Colon (tissue), 2 donors: ENCODE results near the gene CHN1.

Experiments
- FAIRE-seq: peaks from 2 replicates; lab custom pipeline; 2012; peaks lifted over from hg19 to GRCh38; lab: Jason Lieb, UNC
- donor health status: control.
- donor health status: control.

Gene CHN1

GRCh38 chr2:174826051-174826450 lies 179.1 kb downstream of the CHN1 start:
- FAIRE-seq = no peak

- no peak for FAIRE-seq
These were observed 181.1 kb downstream of the CHN1 start for GRCh38 chr2:174824068-174824467.

- no peak for FAIRE-seq
These were observed 183.6 kb downstream of the CHN1 start for GRCh38 chr2:174821628-174822027.

- no peak for FAIRE-seq
These were observed 184.8 kb downstream of the CHN1 start for GRCh38 chr2:174820361-174820760.

DNA sequence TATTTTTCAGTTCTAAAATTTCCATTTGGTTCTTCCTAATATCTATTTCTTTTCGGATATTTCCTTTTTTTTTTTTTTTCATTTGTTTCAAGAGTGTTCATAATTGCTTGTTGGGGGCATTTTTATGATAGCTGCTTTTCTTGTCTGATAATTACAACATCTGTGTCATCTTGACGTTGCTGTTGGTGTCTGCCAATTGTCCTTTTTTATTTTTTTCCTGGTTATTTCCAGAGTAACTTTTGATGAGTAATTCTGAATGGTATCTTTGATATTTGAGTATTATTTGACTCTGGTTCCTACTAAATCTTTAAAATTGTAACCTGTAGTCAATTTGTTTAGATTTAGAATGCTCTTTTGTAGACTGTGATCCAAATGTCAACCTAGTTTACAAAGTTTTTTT lies 189.7 kb downstream of the CHN1 start:
- FAIRE-seq = no peak

GRCh38 chr2:174812037-174812436 lies 193.1 kb downstream of the CHN1 start:
- no peak for FAIRE-seq

GRCh38 chr2:174807931-174808330 lies 197.2 kb downstream of the CHN1 start:
- FAIRE-seq = no peak

DNA sequence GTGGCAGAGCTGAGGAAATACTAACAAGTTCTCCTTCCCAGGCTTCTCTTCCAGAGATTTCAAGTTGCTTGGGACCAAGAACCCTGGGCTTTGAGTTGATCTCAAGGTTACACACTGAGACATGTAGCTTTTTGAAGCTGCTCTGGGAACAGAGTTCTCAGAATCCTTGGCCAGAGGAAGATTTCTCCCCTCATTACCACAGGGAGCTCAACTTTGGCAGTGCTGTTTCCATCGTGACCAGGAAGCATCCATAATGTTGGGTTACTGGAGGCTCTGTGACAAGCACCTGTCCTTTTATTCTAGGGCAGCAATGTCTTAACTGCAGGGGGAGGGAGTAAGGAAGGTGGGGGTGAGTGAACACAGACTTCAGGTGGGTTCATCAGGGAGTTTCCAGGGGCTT lies 199.4 kb downstream of the CHN1 start:
- no peak for FAIRE-seq

DNA sequence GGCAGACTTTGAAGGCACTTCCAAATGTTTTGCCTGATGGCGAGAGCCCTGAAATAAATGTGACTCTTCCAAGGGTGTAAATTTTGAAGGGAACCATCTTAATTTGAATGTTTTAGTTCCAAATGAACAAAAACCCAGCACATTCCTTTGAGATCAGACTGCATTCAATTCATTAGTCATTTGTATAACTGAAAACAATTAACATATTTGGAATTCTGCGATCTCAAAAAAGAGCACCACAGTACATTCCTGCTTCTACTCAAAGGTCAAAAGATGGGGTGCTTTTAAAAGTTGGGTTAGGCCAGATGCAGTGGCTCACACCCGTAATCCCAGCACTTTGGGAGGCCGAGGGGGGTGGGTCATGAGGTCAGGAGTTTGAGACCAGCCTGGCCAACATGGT lies 202.7 kb downstream of the CHN1 start:
- no peak for FAIRE-seq

DNA sequence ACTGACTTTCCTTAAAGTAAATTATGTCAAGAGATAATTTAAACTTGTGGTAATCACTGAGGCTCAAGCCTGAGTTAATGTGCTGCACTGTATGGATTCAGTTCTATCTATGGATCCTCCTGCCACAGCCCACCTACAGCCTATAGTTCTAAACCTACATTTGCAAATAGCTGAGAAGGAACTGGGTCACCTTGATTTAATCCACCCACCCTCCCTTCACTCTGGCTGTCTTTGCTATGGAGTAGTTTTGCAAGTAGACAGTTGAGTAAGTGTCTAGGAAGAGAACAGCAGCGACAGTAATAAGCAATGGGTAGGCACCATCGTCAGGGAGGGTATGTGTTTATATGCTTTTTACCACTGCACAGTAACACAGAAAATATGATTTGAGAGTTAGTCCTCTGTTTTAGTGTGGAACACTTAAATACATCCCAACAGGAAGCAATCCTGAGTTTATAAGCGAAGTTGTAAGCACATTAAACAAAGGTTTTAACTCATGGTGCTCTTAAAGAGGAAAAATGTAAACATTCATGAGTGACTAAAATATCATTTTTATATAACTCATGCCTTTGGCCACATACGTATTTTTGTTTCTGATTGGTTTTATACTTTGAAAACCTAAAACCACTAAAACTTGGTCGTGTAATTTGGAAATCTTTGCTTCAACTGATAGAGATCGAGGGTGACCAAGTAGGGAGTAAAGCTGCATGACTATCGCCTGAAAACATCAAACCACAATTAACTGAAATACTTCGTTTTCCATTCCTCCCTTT lies 204.6 kb downstream of the CHN1 start:
- no peak for FAIRE-seq

DNA sequence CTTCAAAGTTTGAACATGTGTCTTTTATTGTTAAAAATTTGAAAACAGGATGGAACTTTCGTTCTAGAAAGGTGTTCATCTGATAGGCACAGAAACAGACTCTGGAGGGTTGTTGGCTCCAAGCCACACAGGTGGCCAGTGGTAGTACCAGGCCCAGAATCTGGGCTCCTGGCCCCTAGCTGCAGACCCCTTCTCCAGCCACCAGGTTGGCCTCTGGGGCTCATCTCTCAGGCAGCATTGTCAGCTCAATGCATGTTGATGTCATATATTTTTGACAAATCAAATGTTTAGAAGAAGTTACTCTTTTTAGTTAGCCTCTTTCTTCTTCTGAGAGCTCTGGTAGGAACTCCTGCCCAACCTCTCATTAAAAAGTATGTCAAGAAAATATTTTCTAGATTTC lies 206.4 kb downstream of the CHN1 start:
- no peak for FAIRE-seq

DNA sequence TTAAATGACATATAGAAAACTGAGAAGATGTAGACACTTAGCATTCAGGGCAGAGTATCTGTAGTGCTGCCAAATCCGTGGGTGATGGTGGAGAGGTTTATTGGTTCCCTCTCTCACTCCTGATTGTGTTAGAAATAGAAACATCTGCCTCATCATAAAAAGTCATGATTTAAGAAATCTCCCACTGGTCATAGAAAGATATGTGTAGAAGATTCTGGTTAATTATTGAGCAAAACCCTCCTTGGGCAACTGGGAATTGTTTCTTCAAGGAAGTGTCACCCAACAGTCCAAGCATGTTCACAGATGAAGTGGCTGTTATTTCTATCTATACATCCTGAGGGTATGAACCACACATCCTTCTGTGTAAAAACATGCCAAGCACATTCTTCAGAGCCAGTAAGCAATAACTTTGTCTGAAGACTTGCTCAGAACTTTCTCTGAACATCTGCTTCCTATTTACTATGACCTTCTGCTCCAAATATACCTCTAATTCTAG lies 207.4 kb downstream of the CHN1 start:
- FAIRE-seq = no peak

DNA sequence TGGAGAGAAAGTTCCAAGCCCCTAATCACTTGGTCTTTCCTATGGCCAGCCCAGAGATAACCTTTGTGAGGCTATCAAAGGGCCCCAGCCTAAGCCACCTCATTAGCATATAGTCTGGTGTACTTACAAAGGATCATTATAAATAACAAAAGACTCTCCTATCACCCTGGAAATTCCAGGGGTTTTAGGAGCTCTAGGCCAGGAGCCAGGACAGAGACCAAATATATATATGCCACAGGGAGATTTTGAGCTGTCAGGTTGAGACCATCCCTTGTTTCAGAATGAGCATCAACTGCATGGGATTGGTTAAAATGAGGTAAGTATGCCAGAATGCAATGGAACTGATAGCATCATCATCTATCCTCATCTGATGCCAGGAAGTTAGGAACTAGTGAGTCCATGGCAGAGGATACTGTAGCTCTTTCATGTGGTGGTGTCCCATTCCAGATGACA lies 208.8 kb downstream of the CHN1 start:
- no peak for FAIRE-seq

DNA sequence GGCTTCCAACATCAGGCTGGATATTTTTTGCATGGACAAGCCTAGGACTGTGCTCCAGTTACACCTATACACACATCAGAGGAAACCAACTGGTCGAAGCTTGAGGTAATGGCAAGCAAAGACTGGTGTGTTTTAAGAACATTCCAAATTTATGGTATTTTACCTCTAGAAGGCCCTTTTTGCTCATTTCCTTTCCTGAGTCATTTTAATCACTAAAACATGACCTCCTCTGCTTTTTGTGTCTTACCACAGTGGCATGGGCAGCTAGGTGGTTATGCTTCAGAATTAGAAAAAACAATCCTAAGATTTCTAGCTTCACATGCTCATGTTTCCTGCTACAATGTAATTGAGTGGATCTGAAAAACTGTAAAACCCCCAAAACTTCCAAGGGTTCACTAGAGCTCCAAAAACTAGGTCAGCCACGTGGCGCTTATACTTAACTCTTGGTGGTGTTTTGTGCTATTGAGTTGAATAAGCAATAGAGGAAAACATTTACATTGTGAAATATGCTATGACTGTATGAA lies 210.3 kb downstream of the CHN1 start:
- no peak for FAIRE-seq

DNA sequence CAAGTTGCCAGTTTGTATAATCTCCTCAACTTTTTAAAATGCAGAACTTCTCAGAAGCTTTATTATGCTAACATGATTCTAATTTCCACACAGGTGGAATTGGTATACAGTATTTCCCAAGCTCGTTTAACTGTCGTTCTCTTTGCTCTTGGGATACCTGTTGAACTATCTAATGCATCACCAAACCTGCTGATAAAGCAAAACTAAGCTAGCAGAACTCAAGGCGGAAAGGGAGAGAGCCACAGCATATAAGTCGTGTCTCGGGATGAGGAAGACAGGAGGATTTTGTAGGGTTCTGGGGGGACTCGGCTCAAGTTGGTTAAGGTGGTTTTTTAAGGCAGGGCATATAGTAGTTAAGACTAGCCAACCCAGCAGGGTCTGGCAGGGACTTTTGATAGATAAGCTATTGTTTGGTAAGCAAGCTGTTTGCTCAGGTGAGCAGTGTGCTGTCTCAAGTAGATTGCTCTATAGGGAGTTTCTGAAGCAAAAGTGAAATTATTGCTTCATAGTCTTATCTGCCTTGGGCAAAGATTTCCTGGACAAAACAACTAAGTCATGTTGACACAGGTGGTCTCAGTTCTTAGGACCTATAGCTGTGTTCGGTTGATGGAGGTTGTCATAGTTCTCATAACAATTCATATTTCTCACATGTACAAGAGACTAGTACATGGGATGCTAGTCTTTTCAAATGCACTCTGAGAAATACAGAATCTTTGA lies 212.7 kb downstream of the CHN1 start:
- no peak for FAIRE-seq

GRCh38 chr2:174791746-174792280 lies 213.4 kb downstream of the CHN1 start:
- no peak for FAIRE-seq

GRCh38 chr2:174791020-174791419 lies 214.2 kb downstream of the CHN1 start:
- no peak for FAIRE-seq

DNA sequence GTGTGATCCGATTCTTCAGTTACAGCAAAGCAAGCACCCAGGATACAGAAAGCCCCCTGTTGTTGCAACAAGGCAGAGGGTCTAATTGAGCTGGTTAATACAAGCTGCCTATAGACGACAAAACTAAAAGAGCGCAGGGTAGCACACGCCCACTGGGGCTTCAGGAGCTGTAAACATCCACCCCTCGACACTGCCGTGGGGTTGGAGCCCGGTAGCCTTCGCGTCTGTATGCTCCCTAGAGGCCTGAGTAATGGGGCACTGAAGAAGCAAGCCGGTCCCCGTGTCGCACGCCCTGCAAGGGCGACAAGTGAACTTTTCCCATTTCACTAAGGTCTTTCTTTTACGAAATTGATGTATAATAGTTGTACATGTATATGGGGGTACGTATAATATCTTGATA lies 216.2 kb downstream of the CHN1 start:
- FAIRE-seq = no peak

DNA sequence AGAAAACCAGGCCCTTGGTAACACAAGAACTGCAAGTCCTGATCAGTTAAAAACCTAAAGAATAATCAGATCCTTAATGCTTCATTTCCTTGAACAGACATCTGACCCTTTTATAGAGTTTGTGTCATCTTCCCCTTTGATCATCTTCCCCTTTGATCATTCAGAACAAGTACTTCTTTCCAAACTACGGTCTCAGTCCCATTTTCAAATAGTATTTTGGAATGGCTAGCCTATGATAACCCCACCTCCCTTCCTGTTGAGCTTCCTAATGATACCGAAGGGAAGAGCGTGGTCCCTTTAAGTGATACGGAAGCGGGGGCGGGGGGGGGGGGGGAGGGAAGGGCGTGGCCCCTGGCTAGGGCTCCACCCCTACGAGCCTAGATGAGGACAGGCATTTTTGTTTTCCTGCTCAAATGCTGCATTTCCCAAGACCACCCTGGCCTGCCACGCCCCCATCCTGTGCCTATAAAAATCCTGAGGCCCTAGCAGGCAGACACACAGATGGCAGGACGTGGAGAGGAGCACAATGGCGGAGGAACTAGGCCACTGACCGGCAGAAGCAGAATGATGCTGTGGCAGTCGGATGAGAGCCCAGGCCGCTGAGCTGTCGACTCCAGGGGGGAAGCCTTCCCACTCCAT lies 216.8 kb downstream of the CHN1 start:
- no peak for FAIRE-seq

GRCh38 chr2:174787487-174788205 lies 217.5 kb downstream of the CHN1 start:
- FAIRE-seq = no peak

GRCh38 chr2:174786066-174786725 lies 219.0 kb downstream of the CHN1 start:
- no peak for FAIRE-seq
